HepG2 (cell line): Measurements from ENCODE around the gene SLC5A5. TPM values are rescaled to one million over a fixed set of nuclear protein-coding genes. Genes with fewer than 3 reads are reported as not detected.

Source experiments
- ATAC-seq: fragments of 200-7000 bp; cut with Tn5 transposase; 3 replicates; pipeline ENCODE4 v1.9.1; 2020; ENCODE audit warnings: mild to moderate bottlenecking, moderate library complexity
- BruUV-seq: library from RNA; stranded (reverse); fragments of 400-500 nt; replicated peaks from 2 replicates; lab custom pipeline; 2021; lab: Mats Ljungman, UMichigan
- CTCF ChIA-PET: fragments of 300-600 bp; formaldehyde crosslinking; extraction: SDS; loops from one replicate; lab custom pipeline; 2021; ENCODE audit warnings: low total read pairs, inconsistent platforms, low intra/inter-chr PET ratio; lab: Yijun Ruan, JAX
- POLR2A ChIA-PET: fragments of 350-600 bp; sonication (Branson Sonifier 250); formaldehyde crosslinking; loops from one replicate; lab custom pipeline; 2020; ENCODE audit warnings: antibody characterized with exemption, inconsistent platforms; lab: Yijun Ruan, JAX
- DNase-seq: peaks from one replicate; pipeline ENCODE4 v3.0.0-alpha.2; 2015; ENCODE audit warnings: low spot score
- FAIRE-seq: peaks from 3 replicates; lab custom pipeline; 2011; peaks lifted over from hg19 to GRCh38; lab: Jason Lieb, UNC
- H2AFZ ChIP-seq: one replicate; pipeline ENCODE4 v1.6.1; 2011; ENCODE audit warnings: low read length, inconsistent platforms
- H3K27ac ChIP-seq: fragments of 300-600 bp; 3 replicates; pipeline ENCODE4 v1.8.0; 2011; ENCODE audit warnings: mixed run types, mild to moderate bottlenecking, mixed read lengths, low read length, inconsistent platforms; ENCODE audit not compliant: insufficient read depth; ENCODE audit errors: extremely low read length
- H3K27me3 ChIP-seq, 2 experiments: fragments of 200-600 bp in 1 of 2; 2 replicates in 1 of 2; 3 replicates in 1 of 2; pipeline versions ENCODE4 v1.6.0 to v1.8.0; 2011; ENCODE audit warnings: low read length in 2 of 2, mild to moderate bottlenecking in 2 of 2, moderate library complexity in 2 of 2, inconsistent platforms in 1 of 2; ENCODE audit not compliant: insufficient read depth in 2 of 2, control insufficient read depth in 1 of 2
- H3K36me3 ChIP-seq, 2 experiments: fragments of 200-600 bp in 1 of 2; replicated peaks in 1 of 2; 2 replicates in 1 of 2; 3 replicates in 1 of 2; pipeline versions ENCODE4 v1.5.1 to v1.8.0; 2011; ENCODE audit warnings: low read length in 2 of 2, inconsistent platforms in 1 of 2; ENCODE audit not compliant: insufficient read depth in 2 of 2, control insufficient read depth in 1 of 2
- H3K4me1 ChIP-seq: 2 replicates; pipeline ENCODE4 v1.5.1; 2012; ENCODE audit warnings: low read length, inconsistent platforms; ENCODE audit not compliant: insufficient read depth
- H3K4me2 ChIP-seq: 2 replicates; pipeline ENCODE4 v1.6.0; 2011; ENCODE audit warnings: low read depth, low read length, inconsistent platforms
- H3K4me3 ChIP-seq, 3 experiments: fragments of 200-600 bp in 1 of 3; sonication (generic), shearing (Covaris generic) in 1 of 3; replicated peaks in 1 of 3; 2 replicates each; pipeline ENCODE4 v1.5.1; 2011 to 2016; ENCODE audit warnings: low read length in 3 of 3, inconsistent platforms in 2 of 3, low read depth in 2 of 3, mild to moderate bottlenecking in 2 of 3, control low read depth in 1 of 3, mixed read lengths in 1 of 3; ENCODE audit not compliant: insufficient read depth in 1 of 3
- H3K79me2 ChIP-seq: one replicate; pipeline ENCODE4 v1.6.1; 2011; ENCODE audit warnings: low read length, inconsistent platforms; ENCODE audit not compliant: insufficient read depth
- H3K9ac ChIP-seq: 2 replicates; pipeline ENCODE4 v1.6.0; 2011; ENCODE audit warnings: mild to moderate bottlenecking, low read depth, low read length, inconsistent platforms; ENCODE audit not compliant: insufficient read depth
- H3K9me3 ChIP-seq: 2 replicates; pipeline ENCODE4 v1.5.1; 2012; ENCODE audit warnings: mild to moderate bottlenecking, low read length
- H4K20me1 ChIP-seq: 2 replicates; pipeline ENCODE4 v1.6.0; 2011; ENCODE audit warnings: inconsistent platforms, mild to moderate bottlenecking, low read length, moderate library complexity; ENCODE audit not compliant: insufficient read depth
- BRD4 ChIP-seq: sonication (generic); formaldehyde crosslinking; IDR thresholded peaks from 2 replicates; pipeline ENCODE4 v1.4.0; 2020; ENCODE audit warnings: missing genetic modification reagents
- FOSL1 ChIP-seq: sonication (generic); formaldehyde crosslinking; IDR thresholded peaks from 2 replicates; pipeline ENCODE4 v1.9.0; 2021; ENCODE audit warnings: missing genetic modification reagents, borderline replicate concordance
- GATAD1 ChIP-seq: IDR thresholded peaks from 2 replicates; pipeline ENCODE4 v1.6.1; 2016; ENCODE audit warnings: missing genetic modification reagents, missing compliant biosample characterization
- HMG20B ChIP-seq: conservative IDR thresholded peaks from 2 replicates; pipeline ENCODE4 v1.6.1; 2016; ENCODE audit warnings: missing genetic modification reagents, missing compliant biosample characterization
- IRX3 ChIP-seq: sonication (generic); formaldehyde crosslinking; IDR thresholded peaks from 2 replicates; pipeline ENCODE4 v1.8.1; 2023; ENCODE audit warnings: mild to moderate bottlenecking, low read depth, missing genetic modification reagents, borderline replicate concordance
- MEIS1 ChIP-seq: sonication (generic); formaldehyde crosslinking; IDR thresholded peaks from 2 replicates; pipeline ENCODE4 v1.9.0; 2021; ENCODE audit warnings: mild to moderate bottlenecking, missing genetic modification reagents, moderate library complexity, borderline replicate concordance
- NFIB ChIP-seq: sonication (generic); formaldehyde crosslinking; IDR thresholded peaks from 2 replicates; pipeline ENCODE4 v1.9.0; 2021; ENCODE audit warnings: missing genetic modification reagents, mild to moderate bottlenecking, borderline replicate concordance
- NFYB ChIP-seq: sonication (generic); formaldehyde crosslinking; IDR thresholded peaks from 2 replicates; pipeline ENCODE4 v1.4.0; 2020; ENCODE audit warnings: missing genetic modification reagents
- NR2F2 ChIP-seq: IDR thresholded peaks from 2 replicates; pipeline ENCODE4 v1.6.1; 2012; ENCODE audit warnings: low read depth, inconsistent platforms, borderline replicate concordance
- PITX1 ChIP-seq: sonication (generic); formaldehyde crosslinking; IDR thresholded peaks from 2 replicates; pipeline ENCODE4 v1.5.1; 2020; ENCODE audit warnings: mild to moderate bottlenecking, missing genetic modification reagents
- SALL1 ChIP-seq: sonication (generic); formaldehyde crosslinking; IDR thresholded peaks from 2 replicates; pipeline ENCODE4 v1.8.0; 2022; ENCODE audit warnings: mild to moderate bottlenecking, missing genetic modification reagents
- SATB2 ChIP-seq: sonication (generic); formaldehyde crosslinking; IDR thresholded peaks from 2 replicates; pipeline ENCODE4 v1.5.0; 2020; ENCODE audit warnings: missing genetic modification reagents
- SKI ChIP-seq: fragments of 450-650 bp; IDR thresholded peaks from one replicate; pipeline ENCODE4 v1.6.1; 2018; ENCODE audit warnings: mild to moderate bottlenecking; ENCODE audit not compliant: partially characterized antibody
- TEAD2 ChIP-seq: sonication (generic); formaldehyde crosslinking; IDR thresholded peaks from 2 replicates; pipeline ENCODE4 v1.9.0; 2021; ENCODE audit warnings: missing genetic modification reagents
- ZKSCAN5 ChIP-seq: sonication (generic); formaldehyde crosslinking; IDR thresholded peaks from 2 replicates; pipeline ENCODE4 v1.5.1; 2020; ENCODE audit warnings: mild to moderate bottlenecking, missing genetic modification reagents
- ZNF234 ChIP-seq: sonication (generic); formaldehyde crosslinking; conservative IDR thresholded peaks from 2 replicates; pipeline ENCODE4 v1.5.1; 2020; ENCODE audit warnings: mild to moderate bottlenecking, missing genetic modification reagents
- ZNF766 ChIP-seq: sonication (generic); formaldehyde crosslinking; IDR thresholded peaks from 2 replicates; pipeline ENCODE4 v1.5.0; 2020; ENCODE audit warnings: missing genetic modification reagents, borderline replicate concordance
- ZNF850 ChIP-seq: sonication (generic); formaldehyde crosslinking; conservative IDR thresholded peaks from 2 replicates; pipeline ENCODE4 v1.9.0; 2021; ENCODE audit warnings: mild to moderate bottlenecking, missing genetic modification reagents
- ZSCAN30 ChIP-seq: sonication (generic); formaldehyde crosslinking; IDR thresholded peaks from 2 replicates; pipeline ENCODE4 v1.5.0; 2020; ENCODE audit warnings: mild to moderate bottlenecking, missing genetic modification reagents
- WGBS: methylation state at CpG from one replicate; pipeline ENCODE4 v1.1.6; 2017; ENCODE audit warnings: low lambda C conversion rate; 5-methylcytosine and 5-hydroxymethylcytosine counted together
- in situ Hi-C: cut with HindIII; loops from 2 replicates; pipeline ENCODE4 v1.10.0; 2017; ENCODE audit warnings: low pct_unique_long_range_greater_than_20kb; ENCODE audit not compliant: extremely low pct_ligation_motif_present
- intact Hi-C: fragments of 100-400 bp; cut with micrococcal nuclease; formaldehyde crosslinking; loops from one replicate; pipeline ENCODE4 v1.10.0; 2022; ENCODE audit not compliant: unreplicated experiment
- polyA plus RNA-seq, 8 experiments: library from polyadenylated mRNA; depleted of rRNA in 3 of 8; stranded (reverse) in 7 of 8; unstranded in 1 of 8; fragments of >200 nt; fragmentation: Illumina TruSeq in 4 of 8; extraction: Trizol in 4 of 8; gene quantifications; 2 replicates each; pipeline versions ENCODE4 v1.2.1 to v1.2.3, GENCODE V29; 2011 to 2016; ENCODE audit warnings: low read depth in 4 of 8, missing spikeins in 1 of 8, mixed read lengths in 1 of 8; ENCODE audit not compliant: insufficient read depth in 1 of 8
- total RNA-seq, 5 experiments: library from RNA; depleted of rRNA; stranded (reverse); fragments of >200 nt; fragmentation: Illumina TruSeq; extraction: Trizol; gene quantifications; 2 replicates each; pipeline ENCODE4 v1.2.3, GENCODE V29; 2016; ENCODE audit warnings: low read depth in 1 of 5
- TF ChIP-seq, protein P1 (sequence below): fragments of 450-650 bp; IDR thresholded peaks from 2 replicates; pipeline ENCODE4 v1.6.1; 2016
- TF ChIP-seq, protein P2 (sequence below): sonication (generic); formaldehyde crosslinking; IDR thresholded peaks from 2 replicates; pipeline ENCODE4 v1.4.0; 2020; ENCODE audit warnings: missing genetic modification reagents, borderline replicate concordance

SLC5A5 gene
- total and polyA plus RNA-seq, 2 of the 13 experiments (the other 11 are each of a cell fraction or from before 2014, with no cell fraction given) = not detected

DNA sequence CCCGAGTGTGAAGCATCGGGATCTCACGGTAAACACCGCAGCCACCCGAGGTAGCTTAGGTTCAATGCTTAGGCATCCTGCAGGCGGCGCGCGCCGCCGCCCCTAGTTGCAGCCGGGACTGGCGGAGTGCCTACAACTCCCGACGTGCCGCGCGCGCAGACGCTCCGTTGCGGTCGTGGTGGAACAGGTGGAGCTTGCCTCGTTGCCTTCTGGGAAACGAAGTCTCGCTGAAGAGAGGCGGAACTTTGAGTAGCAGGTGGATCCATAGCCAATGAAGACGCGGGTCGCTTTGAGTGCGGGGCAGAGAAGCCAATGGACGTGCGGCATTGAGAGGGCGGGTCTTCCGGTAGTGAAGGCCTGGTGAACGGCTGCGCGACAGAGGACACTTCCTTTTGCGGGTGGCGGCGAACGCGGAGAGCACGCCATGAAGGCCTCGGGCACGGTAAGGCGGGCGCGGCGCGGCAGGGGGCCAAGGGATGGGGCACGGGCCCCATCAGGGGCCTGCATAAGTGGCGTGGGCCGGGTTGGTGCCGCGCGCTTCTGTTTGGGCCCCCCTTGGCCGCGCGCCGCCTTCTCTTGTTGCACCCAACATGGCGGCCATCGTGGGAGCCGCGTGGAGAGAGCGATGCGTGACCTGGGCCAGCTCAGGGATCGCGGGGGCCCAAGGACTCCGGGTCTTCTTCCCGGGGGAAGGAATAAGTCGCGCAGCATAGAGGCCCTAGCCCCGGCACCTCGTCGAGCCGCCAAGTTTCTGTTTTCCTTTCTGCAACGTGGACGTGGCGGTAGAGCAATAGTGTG lies 12.0 kb upstream of the SLC5A5 start, which contains the start of gene RPL18A:
TSS of gene RPL18A (plus strand) at position 378 of the 798 bp plus-strand sequence. CDS start at position 425, 47 bp downstream.
- in situ Hi-C loops = loop anchor here (10.0 kb wide), 1 partner anchor 155 kb away; no protein-coding TSS in a partner anchor
- H3K4me3 ChIP-seq = peak within 1 kb of the TSS; percentile 91 to 97 (median 96)
- CTCF ChIA-PET = interaction anchor here (1.5 kb wide), 1 partner anchor 73 kb away, joined by 7 read pairs; the partner anchor contains the start of gene CCDC124
- TF ChIP-seq BRD4 (CRISPR knock-in tag) = no peak; the same call in 1 of the 2 replicates
- no peak for TF ChIP-seq SKI
- peak; percentile 98 for TF ChIP-seq NFYB (CRISPR knock-in tag)
- peak; percentile 88 for TF ChIP-seq GATAD1 (CRISPR knock-in tag)
- no peak for TF ChIP-seq IRX3 (CRISPR knock-in tag)
- TF ChIP-seq TEAD2 (CRISPR knock-in tag) = no peak
- TF ChIP-seq SATB2 = no peak
- TF ChIP-seq ZNF850 (CRISPR knock-in tag) = no peak
- no peak for TF ChIP-seq ZKSCAN5
- TF ChIP-seq, protein P1, sequence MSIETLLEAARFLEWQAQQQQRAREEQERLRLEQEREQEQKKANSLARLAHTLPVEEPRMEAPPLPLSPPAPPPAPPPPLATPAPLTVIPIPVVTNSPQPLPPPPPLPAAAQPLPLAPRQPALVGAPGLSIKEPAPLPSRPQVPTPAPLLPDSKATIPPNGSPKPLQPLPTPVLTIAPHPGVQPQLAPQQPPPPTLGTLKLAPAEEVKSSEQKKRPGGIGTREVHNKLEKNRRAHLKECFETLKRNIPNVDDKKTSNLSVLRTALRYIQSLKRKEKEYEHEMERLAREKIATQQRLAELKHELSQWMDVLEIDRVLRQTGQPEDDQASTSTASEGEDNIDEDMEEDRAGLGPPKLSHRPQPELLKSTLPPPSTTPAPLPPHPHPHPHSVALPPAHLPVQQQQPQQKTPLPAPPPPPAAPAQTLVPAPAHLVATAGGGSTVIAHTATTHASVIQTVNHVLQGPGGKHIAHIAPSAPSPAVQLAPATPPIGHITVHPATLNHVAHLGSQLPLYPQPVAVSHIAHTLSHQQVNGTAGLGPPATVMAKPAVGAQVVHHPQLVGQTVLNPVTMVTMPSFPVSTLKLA = peak; percentile 52; the same call in 1 of the 2 replicates
- TF ChIP-seq, protein P2, sequence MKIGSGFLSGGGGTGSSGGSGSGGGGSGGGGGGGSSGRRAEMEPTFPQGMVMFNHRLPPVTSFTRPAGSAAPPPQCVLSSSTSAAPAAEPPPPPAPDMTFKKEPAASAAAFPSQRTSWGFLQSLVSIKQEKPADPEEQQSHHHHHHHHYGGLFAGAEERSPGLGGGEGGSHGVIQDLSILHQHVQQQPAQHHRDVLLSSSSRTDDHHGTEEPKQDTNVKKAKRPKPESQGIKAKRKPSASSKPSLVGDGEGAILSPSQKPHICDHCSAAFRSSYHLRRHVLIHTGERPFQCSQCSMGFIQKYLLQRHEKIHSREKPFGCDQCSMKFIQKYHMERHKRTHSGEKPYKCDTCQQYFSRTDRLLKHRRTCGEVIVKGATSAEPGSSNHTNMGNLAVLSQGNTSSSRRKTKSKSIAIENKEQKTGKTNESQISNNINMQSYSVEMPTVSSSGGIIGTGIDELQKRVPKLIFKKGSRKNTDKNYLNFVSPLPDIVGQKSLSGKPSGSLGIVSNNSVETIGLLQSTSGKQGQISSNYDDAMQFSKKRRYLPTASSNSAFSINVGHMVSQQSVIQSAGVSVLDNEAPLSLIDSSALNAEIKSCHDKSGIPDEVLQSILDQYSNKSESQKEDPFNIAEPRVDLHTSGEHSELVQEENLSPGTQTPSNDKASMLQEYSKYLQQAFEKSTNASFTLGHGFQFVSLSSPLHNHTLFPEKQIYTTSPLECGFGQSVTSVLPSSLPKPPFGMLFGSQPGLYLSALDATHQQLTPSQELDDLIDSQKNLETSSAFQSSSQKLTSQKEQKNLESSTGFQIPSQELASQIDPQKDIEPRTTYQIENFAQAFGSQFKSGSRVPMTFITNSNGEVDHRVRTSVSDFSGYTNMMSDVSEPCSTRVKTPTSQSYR (CRISPR knock-in tag) = no peak
- no peak for TF ChIP-seq ZSCAN30 (CRISPR knock-in tag)
- TF ChIP-seq ZNF234 (CRISPR knock-in tag) = no peak
- no peak for TF ChIP-seq HMG20B (CRISPR knock-in tag)
- peak; percentile 77 for TF ChIP-seq SALL1 (CRISPR knock-in tag)
- TF ChIP-seq NFIB = no peak
- no peak for TF ChIP-seq MEIS1 (CRISPR knock-in tag)
- no peak for TF ChIP-seq FOSL1
- TF ChIP-seq ZNF766 (CRISPR knock-in tag) = peak; percentile 90
- peak; percentile 50; the same call in 1 of the 2 replicates for TF ChIP-seq PITX1 (CRISPR knock-in tag)
- no peak; the same call in 1 of the 2 replicates for TF ChIP-seq NR2F2

More for the DNA sequence above, 12.0 kb upstream of the SLC5A5 start, which contains the start of gene RPL18A:
- no peaks in the 10 kb centered on the region; a peak in 1 of 5 replicates for H3K27me3 ChIP-seq
- intact Hi-C loops = loop anchor here (5.0 kb wide), 1 partner anchor 73 kb away; the partner anchor contains the start of gene CCDC124
- WGBS = under 1% methylated on average over 43 of the region's 80 CpGs
- ATAC-seq (peak; percentile 91), FAIRE-seq (peak; percentile 89), DNase-seq (peak; percentile 99)
- peaks cover 14 to 33% of the 10 kb centered on the region in 2 experiments for H3K36me3 ChIP-seq
- BruUV-seq = no TSS peak
- H3K9ac ChIP-seq = peak within 1 kb of the TSS; percentile 99
- peaks cover 45% of the 10 kb centered on the region for H4K20me1 ChIP-seq
- no peaks in the 10 kb centered on the region for H3K9me3 ChIP-seq
- peak within 1 kb of the TSS; percentile 91 for H3K4me2 ChIP-seq
- peak within 1 kb of the TSS; percentile 80 for H2AFZ ChIP-seq
- peaks cover 27% of the 10 kb centered on the region for H3K79me2 ChIP-seq
- POLR2A ChIA-PET = interaction anchor here (0.6 to 2.2 kb wide), 37 partner anchors 8 to 743 kb away, joined by 3 to 49 read pairs (median 4); partner anchors contain the start of genes B3GNT3, BST2, CCDC124 and JAK3
- H3K4me1 ChIP-seq = peaks cover 18% of the 10 kb centered on the region
- peak within 1 kb of the TSS; percentile 82 for H3K27ac ChIP-seq
